Stimulated activated CD8-positive, alpha-beta memory T cell treated with anti-CD3 and anti-CD28 coated beads, Interleukin-7, amount 100 ng/mL, for 1 hour (primary cell): ENCODE results near the gene SIL1.
"Not testable (repeated sequence)": the region's sequence is repeated elsewhere in the genome, so short reads cannot be mapped to it uniquely, and the experiment has no call there.

Experiments used
- DNase-seq, 2 donors: peaks; one replicate each; pipeline ENCODE4 v3.0.0-alpha.2; 2020; ENCODE audit warnings: low read depth in 2 of 2

SIL1 gene

GRCh38 chr5:139177281-139177680 is 20.9 kb downstream of the SIL1 start:
- DNase-seq = not testable (repeated sequence)

DNA sequence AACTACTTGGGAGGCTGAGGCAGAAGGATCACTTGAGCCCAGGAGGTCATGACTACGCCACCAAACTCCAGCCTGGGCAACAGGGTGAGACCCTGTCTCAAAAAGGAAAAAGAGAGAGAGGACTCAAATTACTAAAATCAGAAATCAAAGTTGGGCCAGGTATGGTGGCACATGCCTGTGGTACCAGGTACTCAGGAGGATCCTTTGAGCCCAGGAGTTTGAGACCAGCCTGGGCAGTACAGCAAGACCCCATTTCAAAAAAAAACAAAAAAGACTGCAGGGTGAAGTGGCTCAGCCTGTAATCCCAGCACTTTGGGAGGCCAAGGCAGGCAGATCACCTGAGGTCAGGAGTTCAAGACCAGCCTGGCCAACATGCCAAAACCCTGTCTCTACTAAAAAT is 23.8 kb downstream of the SIL1 start:
- not testable (repeated sequence) for DNase-seq

GRCh38 chr5:139171779-139172404 is 26.3 kb downstream of the SIL1 start:
- no peak for DNase-seq

- DNase-seq = no peak
Observed at GRCh38 chr5:139167952-139168720, 30.0 kb downstream of the SIL1 start.

DNA sequence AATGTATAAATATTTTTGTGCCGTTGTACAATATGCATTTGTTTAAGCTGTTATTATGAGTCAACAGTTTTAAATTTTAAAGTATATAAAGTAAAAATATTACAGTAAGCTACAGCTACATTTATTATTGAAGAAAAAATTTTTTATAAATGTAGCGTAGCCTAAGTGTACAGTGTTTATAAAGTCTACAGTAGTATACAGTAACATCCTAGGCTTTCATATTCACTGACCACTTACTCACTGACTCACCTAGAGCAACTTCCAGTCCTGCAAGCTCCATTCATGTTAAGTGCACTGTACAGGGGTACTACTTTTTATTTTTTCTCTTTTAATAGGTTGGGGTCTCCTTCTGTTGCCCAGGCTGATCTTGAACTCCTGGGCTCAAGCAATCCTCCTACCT is 30.6 kb downstream of the SIL1 start:
- DNase-seq = no peak

DNA sequence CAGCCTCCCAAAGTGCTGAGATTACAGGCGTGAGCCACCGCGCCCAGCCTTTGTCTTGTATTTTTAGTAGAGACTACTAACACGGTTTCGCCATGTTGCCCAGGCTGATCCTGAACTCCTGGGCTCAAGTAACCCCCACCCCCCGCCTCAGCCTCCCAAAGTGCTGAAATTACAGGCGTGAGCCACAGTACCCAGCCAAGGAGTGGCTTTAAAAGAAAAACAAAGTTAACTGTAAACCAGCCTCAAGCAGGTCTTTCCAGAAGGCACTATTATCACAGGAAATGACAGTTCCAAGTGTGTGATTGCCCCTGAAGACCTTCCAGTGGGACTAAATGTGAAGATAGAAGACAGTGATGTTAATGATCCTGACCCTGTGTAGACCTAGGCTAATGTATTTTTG is 31.1 kb downstream of the SIL1 start:
- DNase-seq = no peak

GRCh38 chr5:139164897-139165296 is 33.3 kb downstream of the SIL1 start:
- DNase-seq = not testable (repeated sequence)

- DNase-seq = no peak
Observed at GRCh38 chr5:139164020-139164419, 34.1 kb downstream of the SIL1 start.

DNA sequence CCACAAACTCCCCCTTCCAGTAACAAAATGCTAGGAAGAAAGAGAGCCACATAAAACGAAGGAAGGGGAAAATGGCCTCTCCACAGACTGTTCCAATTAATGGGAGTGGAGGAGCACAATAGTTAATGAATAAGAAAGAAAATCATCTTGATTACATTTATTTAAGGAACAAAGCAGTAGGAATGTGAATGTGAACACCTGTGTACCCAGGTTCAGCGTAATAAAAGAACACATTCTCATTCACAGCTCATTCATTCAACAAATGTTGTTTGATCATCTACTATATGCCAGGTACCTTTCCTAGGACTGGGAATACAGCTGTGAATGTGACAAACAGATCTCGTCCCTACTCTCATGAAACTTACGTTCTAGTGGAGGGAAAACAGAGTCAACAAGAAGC is 35.7 kb downstream of the SIL1 start:
- no peak for DNase-seq

DNA sequence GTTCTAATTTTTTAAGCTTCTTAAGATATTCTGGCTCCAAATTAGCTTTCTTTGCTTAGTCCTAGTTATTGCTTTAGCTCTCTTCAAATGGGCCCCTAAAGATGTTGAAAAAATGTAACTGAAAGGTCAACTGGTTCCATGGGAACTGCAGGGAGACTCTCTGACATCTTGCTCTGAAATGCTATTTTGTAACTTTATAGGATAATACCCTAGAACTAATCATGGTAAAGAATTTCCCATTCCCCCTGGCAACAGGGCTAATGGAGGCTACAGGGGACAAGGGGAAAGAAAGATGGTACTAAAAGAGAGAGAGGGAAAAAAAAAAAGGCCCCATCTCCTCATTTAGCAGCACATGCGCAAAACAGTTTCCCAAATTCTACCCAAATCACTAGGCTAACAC is 39.4 kb downstream of the SIL1 start:
- DNase-seq = no peak

DNA sequence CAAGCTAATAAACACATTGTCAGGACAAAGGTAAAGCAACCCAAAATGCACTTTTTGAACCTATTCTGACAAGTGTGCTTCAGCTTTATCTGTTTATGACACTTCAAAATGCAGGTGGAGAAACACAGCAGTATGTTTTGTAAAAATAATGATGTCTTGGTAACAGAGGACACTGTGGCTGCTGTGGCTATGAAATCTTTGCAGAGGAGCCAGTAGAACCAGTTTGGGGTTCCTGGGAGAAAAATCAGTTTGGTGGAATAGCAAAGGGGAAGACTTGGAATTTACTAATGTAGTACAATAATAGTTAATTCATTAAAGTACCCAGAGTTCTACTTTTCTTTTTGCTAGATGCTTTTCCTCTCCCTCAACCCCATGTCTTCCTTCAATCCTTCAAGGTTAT is 40.6 kb downstream of the SIL1 start:
- no peak for DNase-seq

DNA sequence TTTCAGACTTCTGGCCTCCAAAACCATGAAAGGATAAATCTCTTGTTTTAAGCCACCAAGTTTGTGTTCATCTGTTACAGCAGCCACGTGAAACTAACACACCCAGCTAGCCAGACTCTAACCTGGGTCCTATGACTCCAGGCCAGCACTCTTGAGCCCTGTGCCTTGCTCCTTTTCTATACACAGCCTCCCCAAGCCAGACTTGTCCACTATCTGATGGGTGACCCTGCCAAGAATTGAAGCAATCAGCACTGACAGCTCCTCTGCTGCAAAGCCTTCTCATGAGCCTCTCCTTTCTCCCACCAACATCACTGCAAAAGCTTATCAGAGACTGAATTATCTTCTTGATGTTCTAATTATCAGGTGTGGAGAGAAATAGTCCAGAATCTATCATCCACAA is 41.4 kb downstream of the SIL1 start:
- DNase-seq = no peak

GRCh38 chr5:139155333-139155732 is 42.8 kb downstream of the SIL1 start:
- no peak for DNase-seq

GRCh38 chr5:139151902-139152301 is 46.3 kb downstream of the SIL1 start:
- no peak for DNase-seq

GRCh38 chr5:139150367-139150999 is 47.7 kb downstream of the SIL1 start:
- no peak for DNase-seq

- no peak for DNase-seq
Observed at GRCh38 chr5:139149477-139150199, 48.5 kb downstream of the SIL1 start.

DNA sequence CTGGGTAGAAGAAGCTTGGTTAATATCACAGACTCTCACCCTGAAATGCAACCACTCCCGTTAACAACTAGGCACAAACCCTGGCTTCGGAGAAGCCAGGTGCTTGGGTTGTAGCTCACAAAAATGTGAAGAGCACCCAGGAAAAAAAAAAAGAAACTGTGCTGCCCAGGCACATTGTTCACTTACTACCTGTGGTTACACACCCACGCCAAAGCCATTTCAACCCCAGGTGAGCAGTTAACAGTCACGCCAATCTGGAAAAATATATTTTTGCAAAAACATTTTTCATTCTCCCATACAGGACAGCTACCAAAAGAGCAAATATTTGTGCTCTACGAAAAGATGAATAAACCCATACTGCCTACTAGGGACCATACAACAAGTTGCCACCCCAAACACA is 49.2 kb downstream of the SIL1 start:
- no peak for DNase-seq

DNA sequence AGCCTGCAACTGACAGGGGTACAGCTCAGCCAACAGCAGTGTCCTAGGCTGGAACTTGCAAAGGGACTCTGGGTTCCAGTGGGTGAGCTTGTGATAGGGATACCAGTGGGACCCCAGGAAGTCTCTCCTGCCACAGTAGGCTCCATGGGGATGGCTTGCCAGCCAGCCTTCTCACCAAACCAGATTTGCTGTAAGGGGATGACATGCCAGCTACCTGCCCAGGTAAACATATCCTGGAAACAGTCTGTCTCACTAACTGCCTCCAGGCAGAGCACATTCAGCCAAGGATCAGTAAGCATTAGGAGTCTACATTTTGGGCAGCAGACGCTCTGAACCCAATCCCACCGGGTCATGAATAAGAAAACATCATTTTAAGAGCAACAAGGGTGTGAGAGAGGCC is 49.9 kb downstream of the SIL1 start:
- DNase-seq = no peak

GRCh38 chr5:139147483-139148087 is 50.6 kb downstream of the SIL1 start:
- DNase-seq = no peak

GRCh38 chr5:139146809-139147482 is 51.2 kb downstream of the SIL1 start:
- DNase-seq = no peak

GRCh38 chr5:139141446-139142204 is 56.5 kb downstream of the SIL1 start:
- no peak for DNase-seq
